Right lobe of liver (tissue), 4 donors: Measurements from ENCODE around the gene DACH1.

Source experiments
- POLR2A ChIP-seq: fragments of 450-650 bp; IDR thresholded peaks from one replicate; pipeline ENCODE4 v1.6.1; 2017; ENCODE audit warnings: antibody characterized with exemption, mild to moderate bottlenecking
- TF ChIP-seq, protein P1 (sequence below), 4 donors: fragments of 200-600 bp in 3 of 4; fragments of 450-650 bp in 1 of 4; IDR thresholded peaks; one replicate each; pipeline versions ENCODE4 v1.5.1 to v1.8.0; 2016 to 2022; ENCODE audit warnings: antibody characterized with exemption in 4 of 4, mild to moderate bottlenecking in 2 of 4
- donor health status: DM: no; HTN: no; CAD: no.
- donor health status: DM: no; HTN: no; CAD: no.
- donor health status: DM: no; HTN: yes; CAD: no.

DNA sequence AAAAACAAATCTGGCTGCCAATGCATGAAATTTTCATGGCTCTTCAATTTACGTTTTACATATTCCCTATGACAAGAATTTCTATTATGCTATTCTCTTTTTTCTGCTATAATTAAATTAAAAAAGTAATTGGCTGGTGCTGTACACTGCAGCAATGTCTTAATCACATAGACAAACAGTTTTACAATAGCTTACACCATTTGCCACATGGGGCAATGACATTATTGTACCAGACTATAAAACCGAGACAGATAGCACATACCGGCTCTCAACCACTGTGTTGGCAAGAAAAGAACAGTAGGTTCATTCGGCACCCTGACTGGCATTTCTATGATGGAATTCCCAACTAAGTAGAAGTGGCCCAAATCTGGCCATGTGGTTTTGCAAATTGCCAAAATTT lies 67.7 kb downstream of the DACH1 start:
- TF ChIP-seq, protein P1, sequence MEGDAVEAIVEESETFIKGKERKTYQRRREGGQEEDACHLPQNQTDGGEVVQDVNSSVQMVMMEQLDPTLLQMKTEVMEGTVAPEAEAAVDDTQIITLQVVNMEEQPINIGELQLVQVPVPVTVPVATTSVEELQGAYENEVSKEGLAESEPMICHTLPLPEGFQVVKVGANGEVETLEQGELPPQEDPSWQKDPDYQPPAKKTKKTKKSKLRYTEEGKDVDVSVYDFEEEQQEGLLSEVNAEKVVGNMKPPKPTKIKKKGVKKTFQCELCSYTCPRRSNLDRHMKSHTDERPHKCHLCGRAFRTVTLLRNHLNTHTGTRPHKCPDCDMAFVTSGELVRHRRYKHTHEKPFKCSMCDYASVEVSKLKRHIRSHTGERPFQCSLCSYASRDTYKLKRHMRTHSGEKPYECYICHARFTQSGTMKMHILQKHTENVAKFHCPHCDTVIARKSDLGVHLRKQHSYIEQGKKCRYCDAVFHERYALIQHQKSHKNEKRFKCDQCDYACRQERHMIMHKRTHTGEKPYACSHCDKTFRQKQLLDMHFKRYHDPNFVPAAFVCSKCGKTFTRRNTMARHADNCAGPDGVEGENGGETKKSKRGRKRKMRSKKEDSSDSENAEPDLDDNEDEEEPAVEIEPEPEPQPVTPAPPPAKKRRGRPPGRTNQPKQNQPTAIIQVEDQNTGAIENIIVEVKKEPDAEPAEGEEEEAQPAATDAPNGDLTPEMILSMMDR (IDR thresholded peaks at IDR 0.05): no peak
- no peak for TF ChIP-seq POLR2A
